GM10266 (cell line): ENCODE measurements around the gene FAM163A.
A peak's percentile ranks its signal among the peaks of the same experiment; 100 is the strongest.
"Not testable (repeated sequence)": the region's sequence is repeated elsewhere in the genome, so short reads cannot be mapped to it uniquely, and the experiment has no call there.

ENCODE experiments used
- DNase-seq: peaks from one replicate; pipeline ENCODE4 v3.0.0; 2012; ENCODE audit errors: extremely low spot score
- CTCF ChIP-seq: IDR thresholded peaks from 2 replicates; pipeline ENCODE4 v1.5.1; 2012; ENCODE audit warnings: mild to moderate bottlenecking, low read depth; ENCODE audit not compliant: control insufficient read depth, insufficient read depth; ENCODE audit errors: missing control alignments

Gene FAM163A

DNA sequence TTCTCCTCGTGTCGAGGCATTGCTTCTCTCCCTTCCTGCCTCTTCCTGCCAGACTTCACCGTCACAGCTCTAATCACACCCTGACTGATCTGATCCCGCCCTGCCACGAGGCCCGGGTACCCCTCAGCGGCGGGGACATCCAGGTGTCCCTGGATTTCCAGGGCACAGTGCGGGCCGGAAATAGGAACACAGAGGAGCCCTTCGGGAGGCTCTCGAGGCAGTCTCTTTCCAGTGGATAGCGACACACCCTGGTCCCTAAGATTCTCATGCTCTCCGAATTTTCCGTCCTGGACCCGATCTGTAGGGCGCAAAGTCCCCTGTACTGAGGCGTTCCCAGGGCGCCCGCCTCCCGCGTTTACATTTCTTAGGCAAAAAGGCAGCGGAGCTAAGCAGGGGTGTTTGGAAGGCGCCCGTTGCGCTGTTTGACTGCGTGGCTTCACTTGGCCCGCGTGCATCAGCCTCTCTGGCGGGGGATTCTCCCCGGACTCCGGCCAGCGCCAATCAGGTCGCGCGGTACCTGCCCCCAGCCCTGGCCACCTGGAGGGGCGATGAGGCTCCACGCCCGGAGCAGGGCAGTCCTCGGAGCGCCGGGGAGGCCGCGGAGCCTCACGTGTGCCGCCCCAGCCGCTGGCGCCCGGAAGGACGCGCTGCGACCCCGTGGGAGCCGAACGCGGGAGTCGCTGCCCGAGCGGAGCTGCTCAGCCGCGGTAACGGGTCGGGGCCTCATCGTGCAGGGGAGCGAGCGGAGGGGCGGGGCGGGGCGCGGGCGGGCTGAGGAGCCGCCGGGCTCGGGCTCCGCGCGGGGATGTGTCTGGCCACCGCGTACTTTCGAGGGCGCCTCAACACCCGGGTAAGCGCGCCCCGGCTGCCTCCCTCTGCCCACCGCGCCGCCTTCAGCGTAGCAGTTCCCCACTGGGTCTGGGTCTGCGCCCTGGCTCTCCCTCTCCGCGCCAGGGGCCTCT is at the start of gene FAM163A:
Gene FAM163A (plus strand): TSS at position 575 of the 962 bp plus-strand sequence. CDS start 69,807 bp downstream, outside the sequence.
- DNase-seq = peak; percentile 33
- no peak for TF ChIP-seq CTCF

DNA sequence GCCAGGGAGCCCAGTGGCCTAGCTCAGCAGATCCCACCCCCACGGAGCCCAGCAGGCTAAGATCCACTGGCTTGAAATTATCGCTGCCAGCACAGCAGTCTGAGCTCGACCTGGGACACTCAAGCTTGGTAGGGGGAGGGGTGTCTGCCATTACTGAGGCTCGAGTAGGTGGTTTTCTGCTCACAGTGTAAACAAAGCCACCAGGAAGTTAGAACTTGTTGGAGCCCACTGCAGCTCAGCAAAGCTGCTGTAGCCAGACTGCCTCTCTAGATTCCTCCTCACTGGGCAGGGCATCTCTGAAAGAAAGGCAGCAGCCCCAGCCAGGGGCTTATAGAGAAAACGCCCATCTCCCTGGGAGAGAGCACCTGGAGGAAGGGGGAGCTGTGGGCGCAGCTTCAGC is 48.6 kb upstream of the FAM163A start:
- not testable (repeated sequence) for DNase-seq

DNA sequence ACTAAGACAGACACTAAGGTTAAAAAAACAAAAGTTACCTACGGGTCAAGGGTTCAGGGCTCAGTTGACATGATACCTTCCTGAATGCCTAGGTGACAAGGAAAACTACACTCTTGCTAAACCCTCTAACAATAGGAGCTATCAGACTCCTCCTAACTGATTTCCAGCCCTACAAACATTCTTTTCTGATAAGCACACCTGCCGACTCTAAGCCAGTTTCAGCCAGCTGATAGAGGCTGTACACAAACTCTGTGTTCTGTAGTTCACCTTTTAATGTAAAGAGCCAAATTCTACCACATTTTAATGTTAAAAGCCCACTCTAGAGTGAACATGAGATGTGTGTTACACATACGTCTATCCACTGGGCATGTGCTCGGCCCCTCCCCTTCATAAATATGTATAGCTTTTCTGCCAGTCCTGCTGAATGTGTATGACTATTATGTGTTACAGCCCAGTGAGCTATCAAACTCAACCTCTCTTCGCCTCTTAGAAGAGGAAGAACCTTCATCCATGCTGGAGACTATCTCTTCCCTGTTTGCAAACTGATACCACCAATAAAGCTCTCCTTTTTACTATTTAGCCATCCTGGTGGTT is 40.0 kb upstream of the FAM163A start:
- TF ChIP-seq CTCF = no peak

GRCh38 chr1:179706339-179706941 is 36.7 kb upstream of the FAM163A start:
- TF ChIP-seq CTCF = peak; percentile 68
- DNase-seq = peak; percentile 57

More for the DNA sequence above, 40.0 kb upstream of the FAM163A start:
- DNase-seq = no peak

- TF ChIP-seq CTCF = no peak
- DNase-seq = no peak
These were observed 35.7 kb upstream of the FAM163A start for GRCh38 chr1:179707406-179707805.

GRCh38 chr1:179708434-179709195 is 34.5 kb upstream of the FAM163A start:
- DNase-seq = no peak
- no peak for TF ChIP-seq CTCF

- DNase-seq = peak; percentile 36
- no peak for TF ChIP-seq CTCF
These were observed 33.2 kb upstream of the FAM163A start for GRCh38 chr1:179709841-179710329.
